ENCODE data around the gene TUBB. TPM values are rescaled to one million over a fixed set of nuclear protein-coding genes. Genes with fewer than 3 reads are reported as not detected.

The TUBB gene
- total and polyA plus RNA-seq, 2 of the 8 experiments (the other 6 are each of a cell fraction or from before 2014, with no cell fraction given), result 1,880 to 3,022 TPM

- Histone ChIP-seq H3K27me3 (replicated peaks in 1 of 4; ENCODE audit: control insufficient read depth in 3 of 4, extremely low read depth in 1 of 4, insufficient read depth in 3 of 4, low read length in 3 of 4) (no peaks in the 10 kb centered on the region), H2BK5ac (ENCODE audit: low read depth, low read length) (no peak overlapping the region), H4K8ac (ENCODE audit: extremely low read depth, insufficient read depth, low read length) (no peak overlapping the region), H2BK120ac (replicated peaks; ENCODE audit: low read depth, low read length) (no peak overlapping the region), H3K18ac (ENCODE audit: extremely low read depth, low read length) (no peak overlapping the region), H3K23me2 (ENCODE audit: low read depth, low read length) (no peaks in the 10 kb centered on the region), H3K4me3 (ENCODE audit: extremely low read depth in 1 of 4, insufficient read depth in 2 of 4, low read depth in 3 of 4, low read length in 4 of 4) (no peak overlapping the region), H2BK12ac (ENCODE audit: low read depth, low read length) (no peak overlapping the region), H3K79me2 (ENCODE audit: control insufficient read depth in 1 of 2, insufficient read depth in 2 of 2, low read length in 2 of 2) (no peaks in the 10 kb centered on the region), H3K4ac (replicated peaks; ENCODE audit: insufficient read length, low read depth, low read length) (no peak overlapping the region), H3K4me2 (ENCODE audit: insufficient read depth in 1 of 2, low read depth in 2 of 2, low read length in 2 of 2) (no peak overlapping the region), H3K4me1 (replicated peaks in 1 of 4; ENCODE audit: control insufficient read depth in 3 of 4, insufficient read depth in 4 of 4, low read length in 3 of 4) (no peaks in the 10 kb centered on the region), H4K91ac (replicated peaks; ENCODE audit: insufficient read length, low read length) (no peak overlapping the region), H2BK15ac (ENCODE audit: low read length) (no peak overlapping the region), H3K56ac (replicated peaks; ENCODE audit: insufficient read length, low read depth, low read length) (no peak overlapping the region), H3K14ac (ENCODE audit: insufficient read length) (no peak overlapping the region), H3K27ac (ENCODE audit: low read depth, low read length) (no peak overlapping the region), H2AK5ac (ENCODE audit: low read depth, low read length) (no peak overlapping the region), H3K36me3 (ENCODE audit: control insufficient read depth in 2 of 4, insufficient read depth in 4 of 4, low read length in 3 of 4) (peaks cover 5 to 28% (median 11%) of the 10 kb centered on the region in 4 experiments; a peak in 6 of 8 replicates), H3K23ac (ENCODE audit: insufficient read length) (no peak overlapping the region), H2BK20ac (ENCODE audit: low read length) (no peak overlapping the region), H3K79me1 (ENCODE audit: low read depth, low read length) (no peaks in the 10 kb centered on the region), H2AFZ (ENCODE audit: low read length) (no peak overlapping the region), H3K9me3 (ENCODE audit: insufficient read depth in 2 of 2, low read depth in 1 of 2, low read length in 1 of 2) (no peaks in the 10 kb centered on the region), H3K9ac (replicated peaks in 1 of 4; ENCODE audit: extremely low read depth in 1 of 4, low read depth in 3 of 4, low read length in 3 of 4) (no peak overlapping the region), H4K5ac (ENCODE audit: insufficient read length, low read depth, low read length) (no peak overlapping the region), H4K20me1 (replicated peaks in 1 of 2; ENCODE audit: control insufficient read depth in 1 of 2, insufficient read depth in 2 of 2, low read length in 2 of 2) (peaks cover 3% of the 10 kb centered on the region in 2 experiments)
- ChIA-PET POLR2A (ENCODE audit: partially characterized antibody) (interaction anchor here (0.6 to 35.9 kb wide), 5 partner anchors 0 to 445 kb away, joined by 4 to 732 read pairs (median 5); partner anchors contain the start of genes MDC1, NRM and TUBB), CTCF (ENCODE audit: partially characterized antibody) (interaction anchor here (0.7 to 2.4 kb wide), 4 partner anchors 9 to 111 kb away, joined by 3 to 16 read pairs (median 6); no protein-coding TSS in a partner anchor)
- no peak for DNase-seq (ENCODE audit: low read depth in 1 of 2, low spot score in 2 of 2)
- 81% methylated on average over 4 of the region's 4 CpGs; no CpG with 5 or more reads in 1 of the 2 experiments for whole genome bisulfite sequencing, 2 experiments (ENCODE audit: extremely low coverage in 1 of 2, insufficient coverage in 1 of 2, insufficient read length in 1 of 2, insufficient replicate concordance in 2 of 2, low coverage in 1 of 2, low lambda C conversion rate in 2 of 2, missing lambda C conversion rate in 1 of 2)
- TF ChIP-seq BACH1 (IDR thresholded peaks at IDR 0.05; ENCODE audit: low read length), result no peak
- no peak for TF ChIP-seq TCF12 (IDR thresholded peaks at IDR 0.05; ENCODE audit: low read depth, low read length)
- TF ChIP-seq TAF1 (IDR thresholded peaks at IDR 0.05; ENCODE audit: low read depth, low read length), result no peak
- TF ChIP-seq ZNF274 (IDR thresholded peaks at IDR 0.05; ENCODE audit: borderline replicate concordance, extremely low read depth, low read length), result no peak
- no peak for TF ChIP-seq CHD2 (IDR thresholded peaks at IDR 0.05; ENCODE audit: low read length)
- no peak for TF ChIP-seq TAF7 (optimal IDR thresholded peaks at IDR 0.05; ENCODE audit: borderline replicate concordance, low read depth, low read length)
- TF ChIP-seq PHF8 (conservative IDR thresholded peaks at IDR 0.05; ENCODE audit: low read depth, low read length), result no peak
- no peak for TF ChIP-seq RNF2 (IDR thresholded peaks at IDR 0.05; ENCODE audit: borderline replicate concordance, low read depth, low read length, missing control alignments, poor library complexity, severe bottlenecking)
- TF ChIP-seq SIN3A (conservative IDR thresholded peaks at IDR 0.05 in 1 of 2, IDR thresholded peaks at IDR 0.05 in 1 of 2; ENCODE audit: low read depth in 1 of 2, low read length in 2 of 2), result no peak
- TF ChIP-seq CBX8 (IDR thresholded peaks at IDR 0.05; ENCODE audit: borderline replicate concordance, low read depth, low read length), result no peak
- no peak for FAIRE-seq
These were observed 19.8 kb upstream of the TUBB start for GRCh38 chr6:30700340-30700739.
